KOPT-K1 (cell line): ENCODE results near the gene SRC.
"Not testable (repeated sequence)": the region's sequence is repeated elsewhere in the genome, so short reads cannot be mapped to it uniquely, and the experiment has no call there.

Source experiments
- H3K27ac ChIP-seq: fragments of 200-600 bp; sonication (generic); 2 replicates; pipeline ENCODE4 v1.5.1; 2016; ENCODE audit warnings: antibody characterized with exemption, mild to moderate bottlenecking, low read depth, low read length; ENCODE audit not compliant: poor library complexity, severe bottlenecking
- H3K36me3 ChIP-seq: fragments of 200-600 bp; sonication (generic); 2 replicates; pipeline ENCODE4 v1.5.1; 2017; ENCODE audit warnings: antibody characterized with exemption, mild to moderate bottlenecking, low read length, moderate library complexity; ENCODE audit not compliant: insufficient read depth
- H3K9me3 ChIP-seq: fragments of 200-600 bp; sonication (generic); 2 replicates; pipeline ENCODE4 v1.5.1; 2017; ENCODE audit warnings: antibody characterized with exemption, low read length, mild to moderate bottlenecking; ENCODE audit not compliant: insufficient read depth, poor library complexity, severe bottlenecking

SRC gene

DNA sequence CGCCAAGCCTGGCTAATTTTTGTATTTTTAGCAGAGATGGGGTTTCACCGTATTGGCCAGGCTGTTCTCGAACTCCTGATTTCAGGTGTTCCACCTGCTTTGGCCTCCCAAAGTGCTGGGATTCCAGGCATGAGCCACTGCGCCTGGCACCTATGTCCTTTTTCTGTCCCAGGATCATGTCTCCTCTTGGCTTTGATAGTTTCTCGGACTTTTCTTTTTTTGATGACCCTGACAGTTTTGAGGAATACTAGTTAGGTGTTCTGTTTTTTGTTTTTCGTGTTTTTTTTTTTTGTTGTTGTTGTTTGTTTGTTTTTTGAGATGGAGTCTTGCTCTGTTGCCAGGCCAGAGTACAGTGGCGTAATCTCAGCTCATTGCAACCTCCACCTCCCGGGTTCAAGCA is 7.6 kb upstream of the SRC start:
- not testable (repeated sequence) for H3K9me3 ChIP-seq, H3K36me3 ChIP-seq, H3K27ac ChIP-seq

DNA sequence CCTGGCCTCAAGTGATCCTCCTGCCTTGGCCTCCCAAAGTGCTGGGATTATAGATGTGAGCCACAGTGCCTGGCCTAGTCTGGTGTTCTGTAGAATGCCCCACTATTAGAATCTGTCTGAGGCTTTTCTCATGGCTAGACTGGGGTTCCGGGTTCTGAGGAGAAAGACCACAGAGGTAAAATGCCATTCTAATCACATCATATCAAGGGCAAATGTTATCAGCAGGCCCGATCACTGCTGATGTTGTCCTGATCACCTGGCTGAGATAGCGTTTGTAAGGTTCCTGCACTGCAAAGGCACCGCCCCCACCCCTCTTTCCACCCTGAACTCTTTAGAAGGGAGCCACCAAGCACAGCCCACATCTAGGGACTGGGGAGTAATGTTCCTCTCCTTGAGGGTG is 6.7 kb upstream of the SRC start:
- H3K27ac ChIP-seq: no peak overlapping the region
- H3K9me3 ChIP-seq: no peaks in the 10 kb centered on the region

DNA sequence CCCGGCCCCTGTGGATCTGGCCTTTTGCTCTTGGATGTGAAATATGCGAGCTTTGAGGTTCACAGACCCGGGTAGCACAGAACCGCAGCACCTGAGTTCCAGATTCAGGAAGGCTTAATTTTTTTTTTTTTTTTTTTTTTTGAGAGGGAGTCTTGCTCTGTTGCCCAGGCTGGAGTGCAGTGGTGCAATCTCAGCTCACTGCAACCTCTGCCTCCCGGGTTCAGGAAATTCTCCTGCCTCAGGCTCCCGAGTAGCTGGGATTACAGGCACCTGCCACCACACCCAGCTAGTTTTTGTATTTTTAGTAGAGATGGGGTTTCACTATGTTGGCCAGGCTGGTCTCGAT is 6.2 kb upstream of the SRC start:
- H3K9me3 ChIP-seq, H3K27ac ChIP-seq, H3K36me3 ChIP-seq: not testable (repeated sequence)

More for the DNA sequence above, 6.7 kb upstream of the SRC start:
- H3K36me3 ChIP-seq: no peaks in the 10 kb centered on the region

DNA sequence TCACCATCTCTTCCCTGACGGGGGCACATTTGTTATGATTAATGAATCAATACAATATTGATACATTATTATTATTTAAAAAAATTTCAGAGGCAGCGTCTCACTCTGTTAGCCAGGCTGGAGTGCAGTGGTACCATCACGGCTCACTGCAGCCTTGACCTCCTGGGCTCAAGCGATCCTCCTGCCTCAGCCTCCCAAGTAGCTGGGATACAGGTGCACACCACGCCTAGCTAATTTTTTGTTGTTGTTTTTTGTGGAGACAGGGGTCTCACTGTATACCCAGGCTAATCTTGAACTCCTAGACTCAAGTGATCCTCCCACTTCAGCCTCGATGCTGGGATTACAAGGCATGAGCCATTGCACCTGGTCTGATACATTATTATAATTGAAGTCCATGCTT is 4.9 kb upstream of the SRC start:
- H3K9me3 ChIP-seq: no peaks in the 10 kb centered on the region
- no peak overlapping the region for H3K27ac ChIP-seq

DNA sequence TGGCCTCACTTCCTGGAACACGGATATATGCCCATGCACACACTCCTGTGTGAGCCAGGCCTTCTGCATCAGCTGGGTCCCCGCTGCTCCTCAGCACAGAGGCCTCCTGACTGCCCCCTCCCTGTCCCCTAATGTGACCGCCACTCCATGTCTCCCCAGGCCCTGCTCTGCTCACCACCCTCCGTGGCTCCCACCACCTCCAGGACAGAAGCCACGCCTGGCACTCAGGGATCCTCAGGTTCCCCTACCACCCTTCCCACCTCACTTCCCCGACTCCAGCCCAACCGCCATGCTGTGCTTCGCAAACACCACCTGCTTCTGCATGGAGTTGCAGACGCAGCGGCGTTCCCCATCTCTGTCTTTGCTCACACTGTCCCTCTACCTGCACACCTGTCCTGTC is 4.3 kb upstream of the SRC start:
- Histone ChIP-seq H3K36me3 (no peaks in the 10 kb centered on the region), H3K9me3 (no peaks in the 10 kb centered on the region), H3K27ac (no peak overlapping the region)

More for the DNA sequence above, 4.9 kb upstream of the SRC start:
- H3K36me3 ChIP-seq: no peaks in the 10 kb centered on the region

DNA sequence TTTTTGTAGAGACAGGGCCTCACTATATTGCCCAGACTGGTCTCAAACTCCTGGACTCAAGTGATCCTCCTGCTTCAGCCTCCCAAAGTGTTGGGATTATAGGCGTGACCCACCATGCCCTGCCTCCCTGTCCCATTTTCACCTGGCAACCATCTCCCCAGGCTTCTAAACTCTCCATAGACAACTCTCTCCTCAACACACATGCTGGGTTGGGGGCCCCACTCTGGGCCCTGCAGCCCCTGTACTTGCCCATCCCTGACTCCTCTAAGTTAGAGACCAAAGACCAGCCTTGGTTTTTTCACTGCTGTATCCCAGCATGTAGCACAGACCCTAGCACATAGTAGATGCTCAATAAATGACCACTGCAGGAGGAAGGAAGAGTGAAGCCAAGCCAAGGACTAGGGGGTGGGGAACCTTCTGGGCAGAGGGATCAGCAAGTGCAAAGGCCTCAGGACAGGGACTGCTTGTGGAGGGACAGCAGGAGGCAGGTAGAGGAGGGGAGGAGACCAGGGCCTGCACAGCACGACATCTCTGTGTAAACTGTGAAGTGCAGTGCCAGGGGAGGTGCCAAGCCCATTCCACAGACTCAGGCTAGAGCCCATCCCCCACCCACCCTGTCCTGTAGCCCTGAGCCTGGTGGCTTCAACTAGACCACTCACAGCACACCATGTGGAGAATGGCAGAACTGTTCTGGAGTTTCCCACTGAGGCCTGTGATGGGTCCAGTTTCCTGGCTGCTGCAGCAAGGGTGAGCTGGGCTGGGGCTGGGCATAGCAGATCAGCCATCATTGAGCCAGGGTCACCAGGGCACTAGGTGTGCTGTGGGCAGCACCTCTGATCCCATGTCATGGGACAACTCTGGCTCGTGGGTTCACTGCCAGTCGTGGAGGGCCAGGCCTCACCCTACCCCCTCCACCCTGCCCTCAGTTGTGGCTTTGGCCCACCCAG is 3.4 kb upstream of the SRC start:
- Histone ChIP-seq H3K36me3 (no peaks in the 10 kb centered on the region), H3K9me3 (no peaks in the 10 kb centered on the region), H3K27ac (no peak overlapping the region)

DNA sequence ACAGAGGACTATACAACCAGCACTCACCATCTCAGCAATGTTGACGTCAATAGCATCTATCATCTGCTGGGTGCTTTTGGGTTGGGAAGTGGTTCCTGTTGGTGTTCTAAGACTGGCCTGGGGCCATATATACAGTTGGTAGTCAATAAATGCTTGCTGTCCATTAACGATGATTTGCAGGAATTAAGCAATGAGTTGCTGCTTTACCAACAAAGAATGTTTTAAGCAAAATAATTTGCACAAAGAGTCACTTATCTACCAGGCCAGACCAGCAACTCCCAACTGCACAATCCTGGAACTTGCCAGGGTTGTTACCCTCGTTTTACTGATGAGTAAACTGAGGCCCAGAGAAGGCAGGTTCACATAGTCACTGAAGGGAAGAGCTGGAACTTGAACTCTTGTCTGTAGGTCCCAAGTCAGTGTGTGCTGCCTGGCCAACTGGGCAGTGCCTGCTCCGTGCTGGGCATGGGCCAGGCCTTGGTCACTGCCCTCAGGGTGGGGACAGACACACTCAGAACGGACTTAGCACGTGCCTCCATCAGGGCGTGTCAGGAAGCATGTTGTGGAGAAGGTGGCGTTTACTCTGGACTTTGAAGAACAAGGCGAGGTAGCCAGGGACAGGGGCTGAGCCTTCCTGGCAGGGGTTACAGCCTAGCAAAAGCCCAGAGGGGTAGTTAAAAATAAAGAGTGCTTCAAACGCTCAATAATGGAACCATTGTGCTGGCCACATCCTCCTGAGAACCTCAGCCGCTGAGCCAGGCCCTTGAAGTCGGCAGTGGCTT is 2.5 kb upstream of the SRC start:
- H3K27ac ChIP-seq: peak overlapping the region; percentile 29
- no peaks in the 10 kb centered on the region for H3K9me3 ChIP-seq
- H3K36me3 ChIP-seq: no peaks in the 10 kb centered on the region

DNA sequence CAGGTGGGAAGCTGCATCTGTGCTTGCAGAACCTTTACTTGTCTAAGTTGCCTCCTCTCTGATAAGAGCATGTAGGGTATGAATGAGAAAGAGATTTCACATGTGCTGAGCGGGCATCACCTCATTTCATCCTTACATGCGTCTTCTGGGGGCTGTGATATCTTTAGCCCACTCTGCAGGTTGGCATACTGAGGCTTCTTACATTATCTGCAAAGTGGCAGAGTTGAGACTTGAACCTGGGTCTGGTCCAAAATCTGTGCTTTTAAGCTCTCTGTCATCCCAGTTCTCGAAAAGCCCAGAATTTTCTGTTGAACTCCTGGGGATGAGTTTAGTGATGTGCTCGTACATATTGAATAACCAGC is 2.0 kb upstream of the SRC start:
- no peaks in the 10 kb centered on the region for H3K9me3 ChIP-seq
- no peaks in the 10 kb centered on the region for H3K36me3 ChIP-seq
- no peak overlapping the region for H3K27ac ChIP-seq

DNA sequence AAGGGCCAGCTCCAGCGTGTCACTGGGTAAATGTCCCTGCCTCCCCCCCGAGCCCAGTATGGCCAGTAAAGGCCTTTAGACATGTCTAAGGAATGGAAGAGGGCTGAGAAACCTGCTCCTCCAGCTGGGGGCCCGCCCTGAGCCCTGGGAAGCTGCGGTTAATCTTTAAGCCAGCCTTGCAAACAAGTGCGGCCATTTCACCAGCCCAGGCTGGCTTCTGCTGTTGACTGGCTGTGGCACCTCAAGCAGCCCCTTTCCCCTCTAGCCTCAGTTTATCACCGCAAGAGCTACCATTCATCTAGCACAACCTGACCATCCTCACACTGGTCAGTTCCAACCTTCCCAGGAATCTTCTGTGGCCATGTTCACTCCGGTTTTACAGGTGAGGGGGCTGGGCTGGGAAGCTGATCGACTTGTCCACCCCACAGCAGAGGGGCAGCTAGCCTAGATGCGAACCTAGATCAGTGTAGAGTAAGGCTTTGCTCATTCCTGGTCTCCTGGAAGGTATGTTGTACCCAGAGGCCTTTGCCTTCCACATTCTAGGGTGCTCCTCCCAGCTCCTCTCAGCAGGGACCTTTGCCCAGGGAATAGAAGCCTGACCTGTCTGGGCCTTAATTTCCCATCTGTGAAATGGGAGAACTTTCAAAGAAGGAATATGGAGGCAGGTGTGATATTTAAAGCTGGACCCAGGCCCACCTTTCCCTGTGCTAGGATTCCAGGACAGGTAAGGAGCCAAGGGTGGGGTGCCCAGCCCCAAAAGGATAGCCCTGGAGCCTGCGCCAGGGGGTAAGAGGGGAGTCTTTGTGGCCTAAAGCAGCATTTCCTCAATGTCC is 1.2 kb upstream of the SRC start:
- no peaks in the 10 kb centered on the region for H3K9me3 ChIP-seq
- no peaks in the 10 kb centered on the region for H3K36me3 ChIP-seq
- no peak overlapping the region for H3K27ac ChIP-seq

DNA sequence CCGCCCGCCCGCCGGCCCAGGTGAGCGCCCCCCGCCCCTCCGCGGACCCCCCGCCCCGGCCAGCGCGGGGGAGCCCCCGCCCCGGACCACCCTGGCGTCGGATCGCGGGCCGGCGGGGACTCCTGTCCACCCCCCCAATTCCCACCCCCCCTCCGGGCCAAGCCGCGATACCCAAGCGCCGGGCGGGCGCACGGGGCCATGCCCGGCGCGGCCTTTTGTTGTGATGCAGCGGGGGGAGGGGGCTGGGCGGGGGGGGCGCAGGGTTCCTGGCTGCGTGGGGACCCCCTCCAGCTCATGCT is 245 bp downstream of the SRC start:
- H3K36me3 ChIP-seq: no peaks in the 10 kb centered on the region
- no peaks in the 10 kb centered on the region for H3K9me3 ChIP-seq
- no peak overlapping the region for H3K27ac ChIP-seq

DNA sequence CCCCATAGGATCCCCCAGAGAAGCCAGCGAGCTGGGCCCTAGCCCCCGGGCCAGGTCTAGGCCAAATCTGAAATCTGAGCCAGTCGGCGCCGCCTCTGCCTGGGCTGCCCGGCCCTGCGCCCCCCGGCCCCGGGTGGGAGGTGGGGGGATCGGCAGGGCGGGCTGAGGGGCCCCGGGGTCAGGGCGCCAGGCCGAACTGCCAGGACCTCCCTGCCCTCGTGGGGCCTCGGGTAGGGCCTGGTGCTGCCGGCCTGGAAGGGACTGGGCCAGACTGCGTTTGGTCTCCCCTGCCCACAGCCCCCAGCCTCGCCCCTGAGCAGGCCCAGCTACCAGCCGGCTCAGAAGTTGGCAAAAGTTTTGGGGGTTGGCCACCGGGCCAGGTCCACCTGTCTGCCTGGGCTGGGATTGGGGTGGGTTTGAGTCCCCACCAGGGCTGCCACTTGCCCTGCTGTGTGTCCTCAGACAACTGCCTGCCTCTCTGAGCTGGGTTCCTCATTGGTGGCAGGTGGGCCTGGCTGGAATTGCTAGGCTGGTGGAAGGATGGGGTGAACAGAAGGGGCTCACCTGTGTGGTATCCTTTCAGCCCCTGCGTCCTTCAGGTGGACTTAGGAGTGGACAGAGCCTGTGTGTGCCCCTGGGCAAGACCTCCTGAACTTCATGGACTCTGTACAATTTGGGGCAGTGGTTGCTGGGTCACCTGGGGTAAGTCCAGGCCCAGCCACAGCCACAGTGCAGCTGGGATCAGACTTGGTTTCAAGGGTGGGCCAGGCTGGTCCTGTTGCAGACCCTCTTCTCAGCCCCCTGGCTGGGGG is 801 bp downstream of the SRC start:
- no peaks in the 10 kb centered on the region for H3K36me3 ChIP-seq
- no peaks in the 10 kb centered on the region for H3K9me3 ChIP-seq
- H3K27ac ChIP-seq: no peak overlapping the region

DNA sequence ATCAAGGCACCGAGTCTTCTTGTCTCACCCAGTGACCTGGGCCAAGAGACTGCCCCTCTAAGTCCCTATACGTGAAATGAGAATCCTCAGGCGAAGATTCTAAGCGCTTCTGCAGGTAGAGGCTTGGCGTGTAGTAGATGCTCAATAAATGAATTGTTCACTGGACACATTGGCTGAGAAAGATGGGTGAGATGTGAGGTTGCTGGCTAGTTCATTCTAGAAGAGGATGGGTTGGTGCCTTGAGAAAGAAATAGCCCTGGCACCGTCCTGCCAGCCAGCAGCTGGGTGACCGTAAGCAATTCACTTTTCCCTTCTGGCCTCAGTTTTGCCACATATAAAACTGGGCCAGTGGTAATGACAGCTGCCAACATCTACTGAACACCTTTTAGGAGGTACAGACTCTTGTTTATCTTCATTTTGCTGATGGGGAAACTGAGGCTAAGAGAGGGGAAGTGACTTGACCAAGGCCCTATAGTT is 1.4 kb downstream of the SRC start:
- H3K36me3 ChIP-seq: no peaks in the 10 kb centered on the region
- no peaks in the 10 kb centered on the region for H3K9me3 ChIP-seq
- no peak overlapping the region for H3K27ac ChIP-seq

DNA sequence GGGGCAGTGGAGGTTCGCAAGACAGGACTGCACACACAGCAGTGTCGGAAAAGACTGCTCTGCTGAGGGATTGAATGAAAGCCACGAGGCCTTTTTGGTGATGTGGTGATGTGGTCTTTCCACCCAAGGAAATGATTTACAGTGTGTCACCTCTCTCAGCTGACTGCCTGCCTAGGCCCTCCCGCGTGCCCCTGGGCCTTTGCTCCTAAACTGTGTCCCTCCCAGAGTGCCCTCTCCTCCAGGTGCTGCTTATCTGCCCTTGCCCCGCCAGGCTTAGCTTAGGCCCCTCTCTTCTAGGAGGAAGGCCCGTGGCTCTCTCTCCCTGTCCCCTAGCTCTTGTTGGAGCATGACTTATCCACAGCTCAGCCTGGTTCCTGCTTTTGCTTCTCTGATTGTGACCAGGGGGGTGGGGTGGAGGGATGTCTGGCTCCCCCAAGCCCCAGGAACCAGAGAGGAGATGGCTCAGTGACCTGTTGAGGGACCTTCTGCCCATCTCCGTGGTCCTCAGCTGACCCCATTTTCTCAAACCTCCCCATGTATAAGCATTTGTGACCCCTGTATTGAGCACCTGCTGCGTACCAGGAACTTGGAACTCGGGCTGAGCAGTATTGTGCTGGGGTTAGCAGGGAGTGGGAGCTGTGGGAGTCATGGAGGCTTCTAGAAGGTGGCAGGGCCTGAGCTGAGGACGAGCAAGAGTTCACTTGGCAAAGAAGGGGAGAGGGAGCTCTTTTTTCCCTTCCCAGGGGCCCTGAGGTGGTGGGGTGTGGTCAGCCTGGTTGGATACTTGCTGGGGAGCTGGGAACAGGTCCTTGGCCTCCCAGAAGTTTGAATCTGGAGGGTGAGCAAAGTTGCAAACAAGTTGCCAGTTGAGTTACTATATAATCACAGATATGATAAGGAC is 2.2 kb downstream of the SRC start:
- Histone ChIP-seq H3K27ac (no peak overlapping the region), H3K9me3 (no peaks in the 10 kb centered on the region), H3K36me3 (no peaks in the 10 kb centered on the region)
